Cardiac fibroblast (primary cell): ENCODE data around the gene GPX5.

Source experiments
- DNase-seq, 2 donors: peaks; one replicate each; pipeline versions ENCODE4 v3.0.0 to v3.0.0-alpha.2; 2010; ENCODE audit warnings: low read depth in 2 of 2
- H3K4me3 ChIP-seq, 2 donors: replicated peaks in 1 of 2; 1 replicate in 1 of 2; 2 replicates in 1 of 2; pipeline ENCODE4 v1.5.1; 2011; ENCODE audit warnings: low read depth in 2 of 2, low read length in 2 of 2, mild to moderate bottlenecking in 2 of 2, moderate library complexity in 1 of 2
- CTCF ChIP-seq: IDR thresholded peaks from one replicate; pipeline ENCODE4 v1.5.1; 2011; ENCODE audit warnings: low read depth, mild to moderate bottlenecking, low read length, inconsistent platforms

GPX5 gene, protein sequence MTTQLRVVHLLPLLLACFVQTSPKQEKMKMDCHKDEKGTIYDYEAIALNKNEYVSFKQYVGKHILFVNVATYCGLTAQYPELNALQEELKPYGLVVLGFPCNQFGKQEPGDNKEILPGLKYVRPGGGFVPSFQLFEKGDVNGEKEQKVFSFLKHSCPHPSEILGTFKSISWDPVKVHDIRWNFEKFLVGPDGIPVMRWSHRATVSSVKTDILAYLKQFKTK

DNA sequence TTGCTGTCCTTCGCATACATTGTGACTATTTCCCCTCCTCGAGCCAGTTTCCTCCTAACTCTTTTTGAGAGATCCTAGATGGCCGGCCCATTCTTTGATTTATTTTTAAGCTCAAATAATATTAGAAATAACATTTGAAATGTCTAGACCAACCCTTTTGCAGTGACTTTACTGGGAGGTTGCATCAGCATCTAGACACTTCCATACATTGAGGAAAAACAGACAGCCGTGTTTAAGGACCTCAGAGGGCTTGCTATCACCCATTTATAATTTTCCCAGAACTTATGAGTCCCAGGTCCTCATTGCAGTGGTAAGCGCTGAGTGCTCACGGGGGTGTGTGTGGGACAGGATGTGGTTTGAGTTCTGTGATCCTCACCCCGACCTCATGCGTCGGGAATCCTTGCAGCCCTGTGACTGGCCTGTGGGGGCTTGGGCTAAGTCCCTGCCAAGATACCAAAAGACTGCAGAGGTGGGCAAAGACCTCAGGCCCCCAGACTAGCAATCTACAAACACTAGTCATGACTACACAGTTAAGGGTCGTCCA, at the start of gene GPX5:
TSS of gene GPX5 (plus strand) at position 386 of the 544 bp plus-strand sequence. CDS start at position 519, 133 bp downstream.
- DNase-seq = no peak
- no peak for TF ChIP-seq CTCF
- no peak within 1 kb of the TSS for H3K4me3 ChIP-seq

DNA sequence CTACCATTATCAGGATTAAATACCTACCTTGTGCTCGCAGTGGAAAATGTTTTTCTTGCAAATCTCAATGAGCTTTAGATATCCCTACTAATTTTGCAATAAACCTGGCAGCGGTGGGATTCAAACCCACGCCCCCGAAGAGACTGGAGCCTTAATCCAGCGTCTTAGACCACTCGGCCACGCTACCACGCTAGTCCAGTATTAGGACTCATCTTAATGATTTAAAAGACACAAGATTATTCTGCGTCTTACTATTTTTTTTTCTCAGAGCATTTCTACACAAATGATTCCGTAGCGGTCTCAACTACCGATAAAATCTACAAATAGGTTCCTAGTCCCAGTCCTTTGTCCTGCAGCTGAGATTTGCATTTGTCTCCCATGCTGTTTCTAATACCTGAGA, 47.2 kb upstream of the GPX5 start:
- TF ChIP-seq CTCF = no peak
- no peak overlapping the region for H3K4me3 ChIP-seq
- DNase-seq = no peak

GRCh38 chr6:28480253-28480932, 45.3 kb upstream of the GPX5 start:
- TF ChIP-seq CTCF = no peak
- DNase-seq = no peak
- H3K4me3 ChIP-seq = no peak overlapping the region

GRCh38 chr6:28485482-28485881, 40.2 kb upstream of the GPX5 start:
- no peak overlapping the region for H3K4me3 ChIP-seq
- DNase-seq = no peak
- no peak for TF ChIP-seq CTCF

DNA sequence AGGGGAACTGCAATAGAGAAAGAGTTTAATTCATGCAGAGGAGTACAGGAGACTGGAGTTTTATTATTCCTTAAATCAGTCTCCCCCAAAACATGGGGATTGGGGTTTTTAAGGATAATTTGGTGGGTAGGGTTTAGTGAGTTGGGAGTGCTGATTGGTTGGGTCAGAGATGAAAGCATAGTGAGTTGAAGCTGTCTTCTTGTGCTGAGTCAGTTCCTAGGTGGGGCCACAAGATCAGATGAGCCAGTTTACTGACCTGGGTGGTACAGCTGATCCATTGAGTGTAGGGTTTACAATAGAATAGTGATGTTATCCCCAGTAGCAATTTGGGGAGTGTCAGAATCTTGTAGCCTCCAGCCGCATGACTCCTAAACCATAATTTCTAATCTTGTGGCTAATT, 39.1 kb upstream of the GPX5 start:
- TF ChIP-seq CTCF = no peak
- DNase-seq = no peak
- no peak overlapping the region for H3K4me3 ChIP-seq

DNA sequence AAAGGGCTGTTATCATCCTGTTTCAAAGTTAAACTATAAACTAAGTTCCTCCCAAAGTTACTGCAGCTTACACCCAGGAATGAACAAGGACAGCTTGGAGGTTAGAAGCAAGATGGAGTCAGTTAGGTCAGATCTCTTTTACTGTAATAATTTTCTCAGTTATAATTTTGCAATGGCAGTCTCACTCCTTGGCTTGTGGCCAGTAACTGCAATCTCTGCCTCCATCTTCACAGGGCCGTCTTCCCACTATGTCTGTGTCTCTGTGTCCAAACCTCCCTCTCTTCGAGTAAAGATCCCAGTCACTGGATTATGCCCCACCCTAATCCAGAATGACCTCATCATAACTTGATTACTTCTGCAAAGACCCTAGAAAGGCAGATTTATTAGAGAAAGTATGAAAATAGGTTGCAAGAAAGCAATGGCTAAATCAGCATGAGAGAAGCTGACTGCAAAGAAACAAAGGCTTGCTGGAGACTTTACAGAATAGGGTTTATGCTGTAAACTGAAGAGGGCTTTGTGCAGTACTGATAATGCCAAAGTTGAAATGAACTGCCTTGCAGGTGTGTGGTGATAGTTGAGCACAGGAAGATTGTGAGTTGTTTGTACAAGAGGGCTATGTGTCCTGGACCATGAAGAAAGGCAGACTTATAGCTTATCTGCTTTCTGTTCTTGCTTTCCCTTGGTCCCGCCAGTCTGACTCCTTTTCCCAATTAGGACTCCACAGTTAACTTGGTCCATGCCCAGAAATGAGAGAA, 38.5 kb upstream of the GPX5 start:
- H3K4me3 ChIP-seq = no peak overlapping the region
- no peak for TF ChIP-seq CTCF
- no peak for DNase-seq
